Large intestine (tissue), 3 donors: ENCODE results near the gene TRIM67. TPM values are rescaled to one million over a fixed set of nuclear protein-coding genes. Genes with fewer than 3 reads are reported as not detected.
A peak's percentile ranks its signal among the peaks of the same experiment; 100 is the strongest.

Experiments used
- DNase-seq, 2 donors: peaks; one replicate each; pipeline versions ENCODE4 v3.0.0 to v3.0.0-alpha.2; 2013
- H3K27ac ChIP-seq: one replicate; pipeline ENCODE4 v1.5.1; 2013; ENCODE audit warnings: low read length
- H3K27me3 ChIP-seq: 2 replicates; pipeline ENCODE4 v1.6.1; 2013; ENCODE audit warnings: low read length; ENCODE audit not compliant: control insufficient read depth, insufficient read depth
- H3K36me3 ChIP-seq: 2 replicates; pipeline ENCODE4 v1.6.1; 2013; ENCODE audit warnings: low read length; ENCODE audit not compliant: control insufficient read depth, insufficient read depth
- H3K4me1 ChIP-seq: one replicate; pipeline ENCODE4 v1.6.1; 2013; ENCODE audit warnings: low read length; ENCODE audit not compliant: control insufficient read depth, insufficient read depth
- H3K4me3 ChIP-seq: one replicate; pipeline ENCODE4 v1.5.1; 2013; ENCODE audit warnings: low read length
- H3K9me3 ChIP-seq: one replicate; pipeline ENCODE4 v1.6.1; 2013; ENCODE audit warnings: mild to moderate bottlenecking, low read depth, low read length, moderate library complexity; ENCODE audit not compliant: control insufficient read depth
- WGBS: methylation state at CpG from one replicate; pipeline ENCODE4 v1.1.5; 2013; ENCODE audit warnings: low lambda C conversion rate; ENCODE audit not compliant: insufficient coverage; 5-methylcytosine and 5-hydroxymethylcytosine counted together
- polyA plus RNA-seq: library from polyadenylated mRNA; unstranded; fragments of 120-200 nt; gene quantifications from one replicate; pipeline ENCODE4 v1.2.1, GENCODE V29; 2013

The TRIM67 gene
- polyA plus RNA-seq, 1 donor = 1.1 TPM

GRCh38 chr1:231232870-231233734 is 71.2 kb downstream of the TRIM67 start:
- Histone ChIP-seq H3K27me3 (no peaks in the 10 kb centered on the region), H3K4me3 (no peak overlapping the region), H3K4me1 (peaks cover 47% of the 10 kb centered on the region), H3K9me3 (no peaks in the 10 kb centered on the region), H3K36me3 (peaks cover 22% of the 10 kb centered on the region), H3K27ac (peak overlapping the region; percentile 73)
- no CpG with 5 or more reads among the region's 14 CpGs for WGBS
- peak; percentile 60 to 87 for DNase-seq

GRCh38 chr1:231233735-231234417 is 72.0 kb downstream of the TRIM67 start:
- Histone ChIP-seq H3K36me3 (peaks cover 26% of the 10 kb centered on the region), H3K4me3 (no peak overlapping the region), H3K9me3 (no peaks in the 10 kb centered on the region), H3K4me1 (peaks cover 47% of the 10 kb centered on the region), H3K27ac (peak overlapping the region; percentile 75), H3K27me3 (no peaks in the 10 kb centered on the region)
- DNase-seq = peak; percentile 92 to 97
- 40% methylated on average over 2 of the region's 8 CpGs for WGBS

- Histone ChIP-seq H3K27ac (peak overlapping the region; percentile 75), H3K4me1 (peaks cover 49% of the 10 kb centered on the region), H3K4me3 (no peak overlapping the region), H3K36me3 (peaks cover 26% of the 10 kb centered on the region), H3K27me3 (no peaks in the 10 kb centered on the region), H3K9me3 (no peaks in the 10 kb centered on the region)
- no peak for DNase-seq
- 83% methylated on average over 1 of the region's 3 CpGs for WGBS
Measured at GRCh38 chr1:231234506-231234905, 72.6 kb downstream of the TRIM67 start.

- 100% methylated on average over 1 of the region's 3 CpGs for WGBS
- DNase-seq = no peak
- Histone ChIP-seq H3K27me3 (no peaks in the 10 kb centered on the region), H3K4me1 (peaks cover 48% of the 10 kb centered on the region), H3K9me3 (no peaks in the 10 kb centered on the region), H3K4me3 (no peak overlapping the region), H3K36me3 (peaks cover 19% of the 10 kb centered on the region), H3K27ac (peak overlapping the region; percentile 75)
Measured at GRCh38 chr1:231235526-231236207, 73.8 kb downstream of the TRIM67 start.

- Histone ChIP-seq H3K9me3 (no peaks in the 10 kb centered on the region), H3K4me3 (no peak overlapping the region), H3K4me1 (peaks cover 43% of the 10 kb centered on the region), H3K27ac (peak overlapping the region; percentile 75), H3K36me3 (peaks cover 17% of the 10 kb centered on the region), H3K27me3 (no peaks in the 10 kb centered on the region)
- peak in 1 of 2 donors; percentile 49 for DNase-seq
- WGBS = no CpG with 5 or more reads among the region's 4 CpGs
Measured at GRCh38 chr1:231236208-231236591, 74.3 kb downstream of the TRIM67 start.

GRCh38 chr1:231236938-231237337 is 75.1 kb downstream of the TRIM67 start:
- Histone ChIP-seq H3K27ac (peak overlapping the region; percentile 75), H3K36me3 (peaks cover 17% of the 10 kb centered on the region), H3K27me3 (no peaks in the 10 kb centered on the region), H3K4me3 (no peak overlapping the region), H3K9me3 (no peaks in the 10 kb centered on the region), H3K4me1 (peaks cover 36% of the 10 kb centered on the region)
- DNase-seq = no peak
- 90% methylated on average over 2 of the region's 9 CpGs for WGBS

- Histone ChIP-seq H3K36me3 (peaks cover 17% of the 10 kb centered on the region), H3K4me1 (peaks cover 33% of the 10 kb centered on the region), H3K4me3 (no peak overlapping the region), H3K9me3 (no peaks in the 10 kb centered on the region), H3K27me3 (no peaks in the 10 kb centered on the region), H3K27ac (no peak overlapping the region)
- DNase-seq = no peak
- WGBS = 100% methylated on average over 1 of the region's 1 CpG
Measured at GRCh38 chr1:231238298-231238697, 76.4 kb downstream of the TRIM67 start.

GRCh38 chr1:231240531-231240882 is 78.6 kb downstream of the TRIM67 start:
- H3K36me3 ChIP-seq = peaks cover 17% of the 10 kb centered on the region
- H3K9me3 ChIP-seq = no peaks in the 10 kb centered on the region
- H3K27ac ChIP-seq = peak overlapping the region; percentile 79
- peak overlapping the region; percentile 70 for H3K4me3 ChIP-seq
- WGBS = no CpG with 5 or more reads among the region's 13 CpGs
- H3K27me3 ChIP-seq = no peaks in the 10 kb centered on the region
- peaks cover 22% of the 10 kb centered on the region for H3K4me1 ChIP-seq
- peak in 1 of 2 donors; percentile 2 for DNase-seq

GRCh38 chr1:231240883-231241735 is 79.3 kb downstream of the TRIM67 start, which contains the start of gene GNPAT:
TSS of gene GNPAT (plus strand) at chr1:231241212. CDS start at chr1:231241379, 167 bp downstream.
- H3K9me3 ChIP-seq = no peaks in the 10 kb centered on the region
- peak; percentile 89 to 92 for DNase-seq
- H3K4me1 ChIP-seq = peaks cover 16% of the 10 kb centered on the region
- no CpG with 5 or more reads among the region's 51 CpGs for WGBS
- H3K27me3 ChIP-seq = no peaks in the 10 kb centered on the region
- H3K4me3 ChIP-seq = peak within 1 kb of the TSS; percentile 70
- peaks cover 18% of the 10 kb centered on the region for H3K36me3 ChIP-seq
- H3K27ac ChIP-seq = peak within 1 kb of the TSS; percentile 79
